A549 (cell line): ENCODE results near the gene USP34.

Experiments used
- EP300 ChIP-seq, 2 experiments: fragments of >200 bp; sonication (Bioruptor Twin); formaldehyde crosslinking; IDR thresholded peaks; 2 replicates in 1 of 2; 3 replicates in 1 of 2; pipeline ENCODE4 v1.6.1; 2016 to 2017
- HOXA7 ChIP-seq: fragments of 250-450 bp; sonication (Bioruptor Pico); IDR thresholded peaks from 2 replicates; pipeline ENCODE4 v1.5.0; 2020; ENCODE audit warnings: mild to moderate bottlenecking, moderate library complexity
- MAFK ChIP-seq: fragments of 450-650 bp; IDR thresholded peaks from 2 replicates; pipeline ENCODE4 v1.6.1; 2014; ENCODE audit not compliant: partially characterized antibody
- MAX ChIP-seq: IDR thresholded peaks from 2 replicates; pipeline ENCODE4 v1.6.1; 2012
- MAZ ChIP-seq: fragments of 150-350 bp; IDR thresholded peaks from 2 replicates; pipeline ENCODE4 v1.6.1; 2014; ENCODE audit warnings: antibody characterized with exemption, low read depth, low read length, borderline replicate concordance
- NR3C1 ChIP-seq: fragments of >200 bp; sonication (Bioruptor Twin); formaldehyde crosslinking; IDR thresholded peaks from 3 replicates; pipeline ENCODE4 v1.6.1; 2017
- POLR2A ChIP-seq: IDR thresholded peaks from 2 replicates; pipeline ENCODE4 v1.6.1; 2012; ENCODE audit warnings: mild to moderate bottlenecking, low read length
- REST ChIP-seq: fragments of 200-600 bp; sonication (generic); IDR thresholded peaks from 2 replicates; pipeline ENCODE4 v1.6.1; 2016; ENCODE audit warnings: antibody characterized with exemption, mild to moderate bottlenecking, moderate library complexity
- RFX5 ChIP-seq: fragments of 450-650 bp; IDR thresholded peaks from 2 replicates; pipeline ENCODE4 v1.7.1; 2014; ENCODE audit warnings: antibody characterized with exemption, mild to moderate bottlenecking, moderate library complexity
- RNF2 ChIP-seq: fragments of 200-600 bp; sonication (generic); IDR thresholded peaks from 2 replicates; pipeline ENCODE4 v1.6.1; 2016; ENCODE audit warnings: low read depth, mild to moderate bottlenecking, antibody characterized with exemption, moderate library complexity, borderline replicate concordance
- SMC3 ChIP-seq: fragments of >200 bp; sonication (Bioruptor Twin); formaldehyde crosslinking; IDR thresholded peaks from 3 replicates; pipeline ENCODE4 v1.6.1; 2018; ENCODE audit warnings: inconsistent platforms
- TF ChIP-seq, protein P1 (sequence below): fragments of >200 bp; sonication (Bioruptor Twin); formaldehyde crosslinking; IDR thresholded peaks from 3 replicates; pipeline ENCODE4 v1.5.1; 2016
- TF ChIP-seq, protein P2 (sequence below): fragments of 250-450 bp; sonication (Bioruptor Pico); IDR thresholded peaks from 2 replicates; pipeline ENCODE4 v1.5.0; 2021; ENCODE audit warnings: mild to moderate bottlenecking, moderate library complexity, borderline replicate concordance

DNA sequence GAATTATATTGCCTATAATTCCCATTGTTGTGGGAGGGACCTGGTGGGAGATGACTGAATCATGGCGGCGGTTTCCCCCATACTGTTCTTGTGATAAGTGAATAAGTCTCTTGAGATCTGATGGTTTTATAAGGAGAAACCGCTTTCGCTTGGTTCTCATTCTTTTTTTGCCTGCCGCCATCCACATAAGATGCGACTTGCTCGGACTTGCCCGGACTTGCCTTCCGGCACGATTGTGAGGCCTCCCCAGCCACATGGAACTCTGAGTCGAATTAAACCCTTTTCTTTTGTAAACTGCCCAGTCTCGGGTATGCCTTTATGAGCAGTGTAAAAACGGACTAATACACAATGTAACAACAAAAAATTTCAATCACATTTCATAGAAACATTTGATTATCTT, 193.1 kb downstream of the USP34 start:
- TF ChIP-seq MAX (no peak), SMC3 (no peak), MAZ (no peak), RNF2 (no peak), HOXA7 (no peak), NR3C1 (no peak), POLR2A (no peak), RFX5 (no peak), REST (no peak), EP300 (IDR thresholded peaks at IDR 0.05) (no peak), MAFK (no peak)
- TF ChIP-seq, protein P1, sequence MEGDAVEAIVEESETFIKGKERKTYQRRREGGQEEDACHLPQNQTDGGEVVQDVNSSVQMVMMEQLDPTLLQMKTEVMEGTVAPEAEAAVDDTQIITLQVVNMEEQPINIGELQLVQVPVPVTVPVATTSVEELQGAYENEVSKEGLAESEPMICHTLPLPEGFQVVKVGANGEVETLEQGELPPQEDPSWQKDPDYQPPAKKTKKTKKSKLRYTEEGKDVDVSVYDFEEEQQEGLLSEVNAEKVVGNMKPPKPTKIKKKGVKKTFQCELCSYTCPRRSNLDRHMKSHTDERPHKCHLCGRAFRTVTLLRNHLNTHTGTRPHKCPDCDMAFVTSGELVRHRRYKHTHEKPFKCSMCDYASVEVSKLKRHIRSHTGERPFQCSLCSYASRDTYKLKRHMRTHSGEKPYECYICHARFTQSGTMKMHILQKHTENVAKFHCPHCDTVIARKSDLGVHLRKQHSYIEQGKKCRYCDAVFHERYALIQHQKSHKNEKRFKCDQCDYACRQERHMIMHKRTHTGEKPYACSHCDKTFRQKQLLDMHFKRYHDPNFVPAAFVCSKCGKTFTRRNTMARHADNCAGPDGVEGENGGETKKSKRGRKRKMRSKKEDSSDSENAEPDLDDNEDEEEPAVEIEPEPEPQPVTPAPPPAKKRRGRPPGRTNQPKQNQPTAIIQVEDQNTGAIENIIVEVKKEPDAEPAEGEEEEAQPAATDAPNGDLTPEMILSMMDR: no peak
- TF ChIP-seq, protein P2, sequence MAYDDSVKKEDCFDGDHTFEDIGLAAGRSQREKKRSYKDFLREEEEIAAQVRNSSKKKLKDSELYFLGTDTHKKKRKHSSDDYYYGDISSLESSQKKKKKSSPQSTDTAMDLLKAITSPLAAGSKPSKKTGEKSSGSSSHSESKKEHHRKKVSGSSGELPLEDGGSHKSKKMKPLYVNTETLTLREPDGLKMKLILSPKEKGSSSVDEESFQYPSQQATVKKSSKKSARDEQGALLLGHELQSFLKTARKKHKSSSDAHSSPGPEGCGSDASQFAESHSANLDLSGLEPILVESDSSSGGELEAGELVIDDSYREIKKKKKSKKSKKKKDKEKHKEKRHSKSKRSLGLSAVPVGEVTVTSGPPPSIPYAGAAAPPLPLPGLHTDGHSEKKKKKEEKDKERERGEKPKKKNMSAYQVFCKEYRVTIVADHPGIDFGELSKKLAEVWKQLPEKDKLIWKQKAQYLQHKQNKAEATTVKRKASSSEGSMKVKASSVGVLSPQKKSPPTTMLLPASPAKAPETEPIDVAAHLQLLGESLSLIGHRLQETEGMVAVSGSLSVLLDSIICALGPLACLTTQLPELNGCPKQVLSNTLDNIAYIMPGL (CRISPR knock-in tag): no peak
